Measurements from ENCODE around the gene GBGT1.

Gene GBGT1

GRCh38 chr9:133111808-133112662 lies 51.7 kb downstream of the GBGT1 start:
- no peak for DNase-seq

DNA sequence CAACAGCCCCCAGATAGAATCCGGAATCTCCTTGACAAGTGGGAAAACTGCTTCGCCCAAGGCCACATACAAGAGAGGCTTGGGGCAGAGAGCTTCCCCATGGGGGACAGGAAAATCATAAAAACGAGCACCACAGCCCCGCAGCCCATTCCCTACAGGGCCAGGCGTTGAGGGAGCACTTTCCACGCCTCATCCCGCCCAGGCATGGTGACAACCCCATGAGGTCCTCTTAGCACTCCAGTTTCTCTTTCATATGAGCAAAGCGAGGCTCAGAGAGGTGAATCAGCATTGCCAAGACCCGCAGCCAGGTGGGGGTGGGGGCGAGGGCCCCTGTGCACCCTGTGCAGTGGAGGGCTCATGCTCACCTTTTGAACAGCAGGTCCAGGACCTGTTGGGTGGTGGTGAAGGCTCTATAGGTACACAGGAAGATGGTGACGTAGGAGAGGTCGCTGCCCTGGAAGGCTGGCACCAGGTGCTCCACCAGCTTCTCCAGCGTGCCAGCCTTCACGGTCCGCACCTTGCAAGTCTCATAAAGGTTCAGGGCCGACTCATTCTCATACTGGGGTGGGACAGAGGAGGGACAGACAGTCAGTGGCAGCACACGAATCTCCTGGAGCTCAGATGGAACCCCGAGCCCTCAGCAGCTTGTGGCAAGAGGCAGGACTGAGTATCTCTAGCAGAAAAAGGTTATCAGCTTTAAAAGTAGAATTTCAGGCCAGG lies 53.6 kb downstream of the GBGT1 start:
- DNase-seq, result no peak

GRCh38 chr9:133108794-133109641 lies 54.7 kb downstream of the GBGT1 start:
- no peak for DNase-seq

GRCh38 chr9:133107961-133108793 lies 55.5 kb downstream of the GBGT1 start:
- DNase-seq, result no peak

DNA sequence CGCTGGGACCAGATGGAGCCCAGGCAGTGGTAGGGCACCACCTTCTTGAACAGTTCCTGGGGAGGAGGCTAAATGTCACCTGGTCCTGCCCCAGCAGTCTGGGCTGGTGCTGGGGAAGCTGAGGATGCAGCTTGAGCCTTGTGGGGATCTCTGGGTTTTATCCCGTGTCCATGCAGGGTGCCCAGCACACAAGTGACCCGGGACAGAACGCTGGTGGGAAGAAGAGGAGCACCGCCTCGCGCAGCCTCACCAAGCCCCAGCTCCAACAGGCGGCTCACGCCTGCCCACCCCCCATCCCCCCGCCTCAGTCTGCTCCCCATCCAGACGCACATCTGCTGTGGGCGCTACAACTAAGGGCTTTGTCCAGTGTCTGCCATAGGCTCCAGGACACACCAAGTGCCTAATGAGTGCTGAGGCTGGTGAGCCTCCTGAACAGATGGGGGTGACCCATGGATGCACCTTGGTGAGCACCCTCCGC lies 56.4 kb downstream of the GBGT1 start:
- no peak for DNase-seq

- DNase-seq, result no peak
Measured at GRCh38 chr9:133106511-133107244, 57.0 kb downstream of the GBGT1 start.

DNA sequence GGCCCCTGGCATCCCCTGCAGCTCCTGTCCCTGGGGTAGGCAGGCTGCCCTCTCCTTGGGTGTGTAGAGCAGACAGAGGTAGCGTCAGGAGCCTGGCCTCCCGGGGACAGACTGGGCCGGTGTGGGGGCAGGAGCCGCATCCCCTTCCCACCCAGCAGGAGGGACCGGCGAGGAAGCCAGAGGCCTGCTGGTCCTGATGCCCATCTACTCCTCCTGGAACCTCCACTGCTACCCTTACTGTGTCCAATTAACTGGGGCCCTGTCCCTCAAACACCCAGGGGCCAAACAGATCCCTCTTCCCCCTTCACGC lies 58.3 kb downstream of the GBGT1 start:
- no peak for DNase-seq

- no peak for DNase-seq
Measured at GRCh38 chr9:133104718-133105460, 58.8 kb downstream of the GBGT1 start.

GRCh38 chr9:133103987-133104505 lies 59.7 kb downstream of the GBGT1 start:
- DNase-seq, result no peak

DNA sequence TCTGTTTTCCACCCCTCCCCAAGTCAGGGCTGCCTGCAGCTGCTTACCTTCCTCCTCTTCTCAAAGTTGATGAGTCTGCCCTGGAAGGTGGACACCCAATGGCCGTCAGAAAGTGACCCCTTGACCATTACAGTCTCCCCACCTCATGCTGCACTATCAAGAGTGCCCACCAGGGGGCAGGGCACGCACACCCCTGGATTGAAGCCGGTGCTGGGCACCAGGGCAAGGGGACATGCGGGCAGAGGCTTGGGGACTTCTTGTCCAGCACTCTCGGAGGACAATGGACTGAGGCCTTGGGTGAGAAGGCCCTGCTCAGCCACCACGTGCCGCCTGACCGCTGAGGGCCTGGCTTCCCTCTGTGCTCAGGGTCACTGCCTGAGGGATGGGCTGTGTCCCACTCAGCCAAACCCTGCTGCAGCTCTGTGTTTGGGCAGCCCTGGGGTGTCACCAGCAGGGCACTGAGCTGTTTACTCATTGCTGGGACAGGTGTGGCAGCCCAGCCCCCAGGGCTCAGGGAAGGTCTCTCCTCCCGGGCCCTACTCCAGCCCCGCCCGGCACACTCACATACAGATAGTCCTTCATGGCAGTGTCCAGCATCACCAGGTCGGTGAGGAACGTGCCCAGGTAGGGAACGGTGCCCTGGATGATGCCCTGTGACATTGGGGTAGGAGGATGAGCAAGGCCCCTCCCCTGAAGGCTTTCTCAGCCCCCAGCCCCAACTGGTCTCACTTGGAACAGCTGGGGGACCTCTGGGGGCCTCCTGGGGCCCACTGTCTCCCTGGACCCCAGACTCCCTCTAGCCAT lies 60.3 kb downstream of the GBGT1 start:
- peak in 1 of 2 experiments; percentile 47 for DNase-seq
